ENCODE measurements around the gene DHX9.

Gene DHX9

GRCh38 chr1:182833271-182833670 lies 5.9 kb upstream of the DHX9 start:
- DNase-seq (ENCODE audit: extremely low spot score) = no peak
- ChIA-PET POLR2A (no interaction called here), CTCF (no interaction called here)
- TF ChIP-seq CTCF (IDR thresholded peaks at IDR 0.05; ENCODE audit: control extremely low read depth, extremely low read depth, low read depth, missing control alignments) = no peak

DNA sequence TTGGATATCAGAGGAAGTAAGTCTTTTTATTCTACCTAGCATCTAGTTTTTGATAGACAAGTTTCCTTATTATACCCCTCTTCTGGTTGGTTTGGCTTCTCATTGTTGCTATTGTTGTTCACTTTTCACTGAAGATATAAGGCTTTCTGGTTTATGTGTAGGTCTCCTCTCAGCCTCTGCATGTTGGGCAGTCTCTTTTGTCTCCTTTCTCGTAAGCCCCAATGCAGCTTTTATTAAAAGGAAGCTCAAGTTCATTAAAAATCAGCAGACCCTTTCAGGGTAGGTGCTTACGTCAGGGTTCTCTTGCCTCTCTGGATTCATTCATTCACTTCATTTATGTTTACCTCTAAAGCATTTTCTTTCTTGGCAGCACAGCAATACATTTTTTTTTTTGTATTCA lies 4.8 kb upstream of the DHX9 start:
- DNase-seq (ENCODE audit: extremely low spot score) = no peak
- POLR2A ChIA-PET = no interaction called here
- no peak for TF ChIP-seq CTCF (IDR thresholded peaks at IDR 0.05; ENCODE audit: control extremely low read depth, extremely low read depth, low read depth, missing control alignments)
- CTCF ChIA-PET = interaction anchor here (1.0 to 1.2 kb wide), 3 partner anchors 9 to 52 kb away, joined by 3 to 4 read pairs (median 3); no protein-coding TSS in a partner anchor

- no peak for TF ChIP-seq CTCF (IDR thresholded peaks at IDR 0.05; ENCODE audit: control extremely low read depth, extremely low read depth, low read depth, missing control alignments)
- DNase-seq (ENCODE audit: extremely low spot score) = no peak
- ChIA-PET CTCF (no interaction called here), POLR2A (no interaction called here)
Measured at GRCh38 chr1:182835806-182836205, 3.3 kb upstream of the DHX9 start.

- TF ChIP-seq CTCF (IDR thresholded peaks at IDR 0.05; ENCODE audit: control extremely low read depth, extremely low read depth, low read depth, missing control alignments) = no peak
- peak; percentile 33 for DNase-seq (ENCODE audit: extremely low spot score)
- POLR2A ChIA-PET = no interaction called here
- CTCF ChIA-PET = no interaction called here
Measured at GRCh38 chr1:182841368-182841988, 2.3 kb downstream of the DHX9 start.

GRCh38 chr1:182842265-182842664 lies 3.1 kb downstream of the DHX9 start:
- no peak for DNase-seq (ENCODE audit: extremely low spot score)
- ChIA-PET CTCF (interaction anchor here (1.0 to 1.1 kb wide), 2 partner anchors 8 to 120 kb away, joined by 3 read pairs; no protein-coding TSS in a partner anchor), POLR2A (no interaction called here)
- TF ChIP-seq CTCF (IDR thresholded peaks at IDR 0.05; ENCODE audit: control extremely low read depth, extremely low read depth, low read depth, missing control alignments) = no peak

GRCh38 chr1:182845379-182845778 lies 6.2 kb downstream of the DHX9 start:
- POLR2A ChIA-PET = no interaction called here
- TF ChIP-seq CTCF (IDR thresholded peaks at IDR 0.05; ENCODE audit: control extremely low read depth, extremely low read depth, low read depth, missing control alignments) = no peak
- DNase-seq (ENCODE audit: extremely low spot score) = no peak
- CTCF ChIA-PET = interaction anchor here (2.8 kb wide), 1 partner anchor 20 kb away, joined by 9 read pairs; no protein-coding TSS in a partner anchor

All from GM10248 (cell line).